ENCODE measurements around the gene INPP5K.

The INPP5K gene

DNA sequence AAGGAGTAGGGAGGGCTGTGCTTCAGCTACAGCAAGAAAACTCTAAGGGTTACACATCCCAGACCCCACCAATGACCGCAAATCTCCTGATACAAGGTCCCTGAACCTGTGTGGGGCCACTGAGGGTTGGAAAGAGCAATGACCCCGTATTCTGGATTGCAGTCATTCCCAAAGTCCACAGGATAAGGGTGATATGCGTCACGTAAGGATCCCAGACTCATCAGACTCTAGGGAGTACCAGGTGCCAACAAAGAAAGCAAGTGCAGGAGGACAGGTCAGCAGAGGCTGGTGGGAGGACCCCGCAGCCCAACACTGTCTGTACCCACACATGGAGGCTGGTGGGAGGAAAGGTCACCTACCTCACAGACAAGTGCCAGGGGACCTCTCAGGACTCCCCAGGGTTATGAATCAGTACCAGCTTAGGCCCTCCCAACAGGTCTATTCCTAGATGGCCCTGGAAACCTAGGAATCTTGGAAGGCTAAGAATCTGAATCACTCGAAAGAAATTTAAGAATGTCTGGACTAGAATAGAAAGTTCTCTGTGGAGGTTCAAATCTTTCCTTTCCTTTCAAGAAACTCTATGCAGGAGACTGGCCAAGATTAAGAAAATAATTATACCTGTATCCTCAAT is 30.0 kb upstream of the INPP5K start:
- no peak for DNase-seq (ENCODE audit: low spot score)
- in situ Hi-C loops (cut with MboI; ENCODE audit: low sequenced_read_pairs, unreplicated experiment) = no loop called here
- TF ChIP-seq, protein P1, sequence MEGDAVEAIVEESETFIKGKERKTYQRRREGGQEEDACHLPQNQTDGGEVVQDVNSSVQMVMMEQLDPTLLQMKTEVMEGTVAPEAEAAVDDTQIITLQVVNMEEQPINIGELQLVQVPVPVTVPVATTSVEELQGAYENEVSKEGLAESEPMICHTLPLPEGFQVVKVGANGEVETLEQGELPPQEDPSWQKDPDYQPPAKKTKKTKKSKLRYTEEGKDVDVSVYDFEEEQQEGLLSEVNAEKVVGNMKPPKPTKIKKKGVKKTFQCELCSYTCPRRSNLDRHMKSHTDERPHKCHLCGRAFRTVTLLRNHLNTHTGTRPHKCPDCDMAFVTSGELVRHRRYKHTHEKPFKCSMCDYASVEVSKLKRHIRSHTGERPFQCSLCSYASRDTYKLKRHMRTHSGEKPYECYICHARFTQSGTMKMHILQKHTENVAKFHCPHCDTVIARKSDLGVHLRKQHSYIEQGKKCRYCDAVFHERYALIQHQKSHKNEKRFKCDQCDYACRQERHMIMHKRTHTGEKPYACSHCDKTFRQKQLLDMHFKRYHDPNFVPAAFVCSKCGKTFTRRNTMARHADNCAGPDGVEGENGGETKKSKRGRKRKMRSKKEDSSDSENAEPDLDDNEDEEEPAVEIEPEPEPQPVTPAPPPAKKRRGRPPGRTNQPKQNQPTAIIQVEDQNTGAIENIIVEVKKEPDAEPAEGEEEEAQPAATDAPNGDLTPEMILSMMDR (IDR thresholded peaks at IDR 0.05; ENCODE audit: borderline replicate concordance, control extremely low read depth, extremely low read depth, insufficient read depth, missing control alignments) = no peak

DNA sequence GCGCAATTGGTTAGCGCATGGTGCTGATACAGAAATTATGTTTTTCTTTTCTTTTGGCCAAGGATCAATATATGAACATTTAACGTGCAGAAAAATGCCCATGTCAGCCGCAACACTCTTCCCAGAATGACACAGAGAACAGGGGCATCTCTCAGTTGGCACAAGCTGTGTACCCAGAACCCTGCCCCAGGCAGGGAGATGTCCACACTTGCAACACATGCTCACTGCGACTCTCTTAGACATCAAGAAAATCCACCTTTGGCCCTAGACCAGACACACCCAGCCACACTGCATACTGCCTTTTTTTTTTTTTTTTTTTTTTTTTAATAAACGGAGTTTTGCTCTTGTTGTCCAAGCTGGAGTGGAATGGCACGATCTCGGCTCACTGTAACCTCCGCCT is 29.2 kb upstream of the INPP5K start:
- no peak for DNase-seq (ENCODE audit: low spot score)
- in situ Hi-C loops (cut with MboI; ENCODE audit: low sequenced_read_pairs, unreplicated experiment) = no loop called here
- TF ChIP-seq, protein P1 (IDR thresholded peaks at IDR 0.05; ENCODE audit: borderline replicate concordance, control extremely low read depth, extremely low read depth, insufficient read depth, missing control alignments) = no peak

DNA sequence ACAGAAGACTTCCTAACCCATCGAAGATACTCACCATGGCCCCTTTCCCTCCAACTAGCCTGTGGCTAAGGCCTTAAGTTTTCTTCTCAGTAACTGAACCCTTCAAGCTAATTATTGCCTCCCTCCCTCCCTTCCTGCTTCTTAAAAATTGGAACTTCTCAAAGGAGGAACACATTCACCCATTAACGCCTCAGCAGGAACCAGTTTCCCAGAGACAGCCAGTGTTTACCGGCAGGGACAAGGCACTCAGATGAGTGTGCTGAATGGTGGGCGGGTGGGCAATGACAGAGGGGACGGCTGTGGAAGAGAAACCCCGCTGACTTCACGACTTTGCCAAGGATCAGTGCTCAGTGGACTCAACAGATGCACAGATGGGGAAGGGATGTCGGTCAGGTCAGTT is 25.9 kb upstream of the INPP5K start:
- no peak for DNase-seq (ENCODE audit: low spot score)
- TF ChIP-seq, protein P1 (IDR thresholded peaks at IDR 0.05; ENCODE audit: borderline replicate concordance, control extremely low read depth, extremely low read depth, insufficient read depth, missing control alignments) = no peak
- in situ Hi-C loops (cut with MboI; ENCODE audit: low sequenced_read_pairs, unreplicated experiment) = no loop called here

DNA sequence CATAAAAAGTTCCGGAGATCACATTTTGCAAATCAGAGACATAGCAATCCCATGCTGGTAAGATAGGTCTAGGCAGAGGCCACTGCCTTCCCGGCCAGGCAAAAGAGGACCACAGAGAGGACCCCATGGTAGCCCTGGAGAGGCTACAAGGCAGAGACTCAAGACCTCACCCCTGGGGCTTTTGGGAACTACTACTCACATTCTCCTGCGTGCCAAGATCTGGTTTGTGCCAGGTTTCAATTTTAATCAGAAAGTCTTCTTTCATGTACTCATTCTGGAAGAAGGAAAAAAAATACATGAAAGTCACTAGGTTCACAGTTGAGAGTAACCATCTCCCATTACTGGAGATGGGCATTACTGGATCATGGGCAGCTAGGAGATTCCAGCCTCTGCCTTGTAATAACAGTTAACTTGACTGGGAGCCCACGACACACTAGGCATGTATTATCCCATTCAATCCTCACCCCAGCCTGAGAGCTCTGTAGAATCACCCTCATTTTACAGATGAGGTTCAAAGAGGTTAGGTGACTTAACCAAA is 25.0 kb upstream of the INPP5K start:
- in situ Hi-C loops (cut with MboI; ENCODE audit: low sequenced_read_pairs, unreplicated experiment) = no loop called here
- TF ChIP-seq, protein P1 (IDR thresholded peaks at IDR 0.05; ENCODE audit: borderline replicate concordance, control extremely low read depth, extremely low read depth, insufficient read depth, missing control alignments) = no peak
- DNase-seq (ENCODE audit: low spot score) = no peak

DNA sequence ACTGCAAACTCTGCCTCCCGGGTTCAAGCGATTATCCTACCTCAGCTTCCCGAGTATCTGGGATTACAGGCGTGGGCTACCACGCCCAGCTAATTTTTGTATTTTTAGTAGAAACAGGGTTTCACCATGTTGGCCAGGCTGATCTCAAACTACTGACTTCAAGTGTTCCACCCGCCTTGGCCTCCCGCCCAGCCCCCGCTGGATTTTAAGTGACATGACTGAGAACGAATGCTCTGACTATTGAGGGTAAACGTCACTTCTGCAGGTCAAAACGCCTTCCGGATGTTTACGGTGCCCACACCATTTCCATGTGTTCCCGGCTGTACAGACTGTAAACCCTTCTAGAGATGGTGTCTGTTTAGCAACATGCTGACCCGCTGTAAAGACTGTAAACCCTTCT is 23.4 kb upstream of the INPP5K start:
- TF ChIP-seq, protein P1 (IDR thresholded peaks at IDR 0.05; ENCODE audit: borderline replicate concordance, control extremely low read depth, extremely low read depth, insufficient read depth, missing control alignments) = no peak
- in situ Hi-C loops (cut with MboI; ENCODE audit: low sequenced_read_pairs, unreplicated experiment) = no loop called here
- no peak for DNase-seq (ENCODE audit: low spot score)

DNA sequence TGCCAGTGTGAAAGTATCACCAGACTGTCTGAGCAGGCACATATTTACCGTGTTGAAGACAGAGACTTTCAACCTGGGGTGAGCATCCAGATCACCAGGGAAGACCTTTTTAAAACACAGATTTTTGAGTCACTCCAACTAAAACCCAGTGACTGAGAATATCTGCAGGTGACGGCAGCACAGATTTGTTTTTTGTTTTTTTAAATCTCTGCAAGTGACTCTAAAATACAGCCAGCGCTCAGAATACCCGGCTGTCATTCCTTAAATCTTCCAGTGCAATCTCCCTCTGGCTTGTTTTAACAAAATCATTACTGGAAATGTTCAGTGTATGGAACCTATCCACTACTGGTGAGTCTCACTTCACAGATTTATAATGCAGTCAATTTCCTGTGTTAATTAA is 19.3 kb upstream of the INPP5K start:
- DNase-seq (ENCODE audit: low spot score) = no peak
- in situ Hi-C loops (cut with MboI; ENCODE audit: low sequenced_read_pairs, unreplicated experiment) = no loop called here
- TF ChIP-seq, protein P1 (IDR thresholded peaks at IDR 0.05; ENCODE audit: borderline replicate concordance, control extremely low read depth, extremely low read depth, insufficient read depth, missing control alignments) = no peak
